ENCODE results near the gene SLC44A3.
A peak's percentile ranks its signal among the peaks of the same experiment; 100 is the strongest.

SLC44A3 gene

GRCh38 chr1:94863919-94864318 is 43.8 kb downstream of the SLC44A3 start:
- Histone ChIP-seq H3K27ac (ENCODE audit: low read depth, low read length) (peak overlapping the region; percentile 94), H3K4me3 (ENCODE audit: low read depth in 1 of 5, low read length in 5 of 5) (no peak overlapping the region), H3K9ac (ENCODE audit: low read length in 5 of 5) (peak overlapping the region in 2 of 5 donors; percentile 44 to 66), H3K9me3 (ENCODE audit: control insufficient read depth in 5 of 5, low read length in 5 of 5) (no peaks in the 10 kb centered on the region), H3K36me3 (ENCODE audit: control insufficient read depth in 5 of 5, insufficient read depth in 5 of 5, low read length in 5 of 5) (no peaks in the 10 kb centered on the region), H3K27me3 (ENCODE audit: control insufficient read depth in 5 of 5, insufficient read depth in 4 of 5, low read length in 5 of 5) (no peaks in the 10 kb centered on the region), H3K4me1 (ENCODE audit: control insufficient read depth in 5 of 5, insufficient read depth in 5 of 5, low read length in 5 of 5) (peaks cover 2 to 27% (median 20%) of the 10 kb centered on the region in 5 donors)

GRCh38 chr1:94864821-94865220 is 44.7 kb downstream of the SLC44A3 start:
- no peak overlapping the region for H3K4me3 ChIP-seq (ENCODE audit: low read depth in 1 of 5, low read length in 5 of 5)
- H3K36me3 ChIP-seq (ENCODE audit: control insufficient read depth in 5 of 5, insufficient read depth in 5 of 5, low read length in 5 of 5), result no peaks in the 10 kb centered on the region
- H3K4me1 ChIP-seq (ENCODE audit: control insufficient read depth in 5 of 5, insufficient read depth in 5 of 5, low read length in 5 of 5), result peaks cover 2 to 27% (median 20%) of the 10 kb centered on the region in 5 donors
- no peaks in the 10 kb centered on the region for H3K9me3 ChIP-seq (ENCODE audit: control insufficient read depth in 5 of 5, low read length in 5 of 5)
- peak overlapping the region; percentile 59 for H3K27ac ChIP-seq (ENCODE audit: low read depth, low read length)
- H3K9ac ChIP-seq (ENCODE audit: low read length in 5 of 5), result no peak overlapping the region
- no peaks in the 10 kb centered on the region for H3K27me3 ChIP-seq (ENCODE audit: control insufficient read depth in 5 of 5, insufficient read depth in 4 of 5, low read length in 5 of 5)

- Histone ChIP-seq H3K9ac (ENCODE audit: low read length in 5 of 5) (no peak overlapping the region), H3K4me1 (ENCODE audit: control insufficient read depth in 5 of 5, insufficient read depth in 5 of 5, low read length in 5 of 5) (peaks cover 2 to 27% (median 20%) of the 10 kb centered on the region in 5 donors)
Measured at GRCh38 chr1:94865360-94865759, 45.2 kb downstream of the SLC44A3 start.

GRCh38 chr1:94866164-94866807 is 46.1 kb downstream of the SLC44A3 start:
- Histone ChIP-seq H3K4me1 (ENCODE audit: control insufficient read depth in 5 of 5, insufficient read depth in 5 of 5, low read length in 5 of 5) (peaks cover 2 to 27% (median 20%) of the 10 kb centered on the region in 5 donors), H3K9ac (ENCODE audit: low read length in 5 of 5) (peak overlapping the region in 1 of 5 donors; percentile 13), H3K4me3 (ENCODE audit: low read depth in 1 of 5, low read length in 5 of 5) (no peak overlapping the region), H3K27me3 (ENCODE audit: control insufficient read depth in 5 of 5, insufficient read depth in 4 of 5, low read length in 5 of 5) (no peaks in the 10 kb centered on the region), H3K36me3 (ENCODE audit: control insufficient read depth in 5 of 5, insufficient read depth in 5 of 5, low read length in 5 of 5) (no peaks in the 10 kb centered on the region), H3K9me3 (ENCODE audit: control insufficient read depth in 5 of 5, low read length in 5 of 5) (no peaks in the 10 kb centered on the region), H3K27ac (ENCODE audit: low read depth, low read length) (peak overlapping the region; percentile 59)

More at GRCh38 chr1:94865360-94865759, 45.2 kb downstream of the SLC44A3 start:
- no peaks in the 10 kb centered on the region for H3K36me3 ChIP-seq (ENCODE audit: control insufficient read depth in 5 of 5, insufficient read depth in 5 of 5, low read length in 5 of 5)
- no peaks in the 10 kb centered on the region for H3K27me3 ChIP-seq (ENCODE audit: control insufficient read depth in 5 of 5, insufficient read depth in 4 of 5, low read length in 5 of 5)
- H3K9me3 ChIP-seq (ENCODE audit: control insufficient read depth in 5 of 5, low read length in 5 of 5), result no peaks in the 10 kb centered on the region
- no peak overlapping the region for H3K4me3 ChIP-seq (ENCODE audit: low read depth in 1 of 5, low read length in 5 of 5)
- peak overlapping the region; percentile 59 for H3K27ac ChIP-seq (ENCODE audit: low read depth, low read length)

- Histone ChIP-seq H3K9ac (ENCODE audit: low read length in 5 of 5) (no peak overlapping the region), H3K9me3 (ENCODE audit: control insufficient read depth in 5 of 5, low read length in 5 of 5) (no peaks in the 10 kb centered on the region), H3K4me3 (ENCODE audit: low read depth in 1 of 5, low read length in 5 of 5) (no peak overlapping the region), H3K27me3 (ENCODE audit: control insufficient read depth in 5 of 5, insufficient read depth in 4 of 5, low read length in 5 of 5) (no peaks in the 10 kb centered on the region), H3K27ac (ENCODE audit: low read depth, low read length) (no peak overlapping the region), H3K36me3 (ENCODE audit: control insufficient read depth in 5 of 5, insufficient read depth in 5 of 5, low read length in 5 of 5) (no peaks in the 10 kb centered on the region), H3K4me1 (ENCODE audit: control insufficient read depth in 5 of 5, insufficient read depth in 5 of 5, low read length in 5 of 5) (no peaks in the 10 kb centered on the region)
Measured at GRCh38 chr1:94871031-94871430, 50.9 kb downstream of the SLC44A3 start.

- no peaks in the 10 kb centered on the region for H3K36me3 ChIP-seq (ENCODE audit: control insufficient read depth in 5 of 5, insufficient read depth in 5 of 5, low read length in 5 of 5)
- no peak overlapping the region for H3K9ac ChIP-seq (ENCODE audit: low read length in 5 of 5)
- H3K27ac ChIP-seq (ENCODE audit: low read depth, low read length), result no peak overlapping the region
- H3K4me1 ChIP-seq (ENCODE audit: control insufficient read depth in 5 of 5, insufficient read depth in 5 of 5, low read length in 5 of 5), result no peaks in the 10 kb centered on the region
- H3K4me3 ChIP-seq (ENCODE audit: low read depth in 1 of 5, low read length in 5 of 5), result no peak overlapping the region
- H3K9me3 ChIP-seq (ENCODE audit: control insufficient read depth in 5 of 5, low read length in 5 of 5), result no peaks in the 10 kb centered on the region
- H3K27me3 ChIP-seq (ENCODE audit: control insufficient read depth in 5 of 5, insufficient read depth in 4 of 5, low read length in 5 of 5), result no peaks in the 10 kb centered on the region
Measured at GRCh38 chr1:94872771-94873495, 52.8 kb downstream of the SLC44A3 start.

- H3K27ac ChIP-seq (ENCODE audit: low read depth, low read length), result no peak overlapping the region
- no peak overlapping the region for H3K9ac ChIP-seq (ENCODE audit: low read length in 5 of 5)
- H3K9me3 ChIP-seq (ENCODE audit: control insufficient read depth in 5 of 5, low read length in 5 of 5), result no peaks in the 10 kb centered on the region
- H3K27me3 ChIP-seq (ENCODE audit: control insufficient read depth in 5 of 5, insufficient read depth in 4 of 5, low read length in 5 of 5), result no peaks in the 10 kb centered on the region
- H3K36me3 ChIP-seq (ENCODE audit: control insufficient read depth in 5 of 5, insufficient read depth in 5 of 5, low read length in 5 of 5), result no peaks in the 10 kb centered on the region
- no peak overlapping the region for H3K4me3 ChIP-seq (ENCODE audit: low read depth in 1 of 5, low read length in 5 of 5)
- H3K4me1 ChIP-seq (ENCODE audit: control insufficient read depth in 5 of 5, insufficient read depth in 5 of 5, low read length in 5 of 5), result no peaks in the 10 kb centered on the region
Measured at GRCh38 chr1:94873520-94874351, 53.6 kb downstream of the SLC44A3 start.

GRCh38 chr1:94874423-94874822 is 54.3 kb downstream of the SLC44A3 start:
- Histone ChIP-seq H3K9ac (ENCODE audit: low read length in 5 of 5) (no peak overlapping the region), H3K9me3 (ENCODE audit: control insufficient read depth in 5 of 5, low read length in 5 of 5) (no peaks in the 10 kb centered on the region), H3K27me3 (ENCODE audit: control insufficient read depth in 5 of 5, insufficient read depth in 4 of 5, low read length in 5 of 5) (no peaks in the 10 kb centered on the region), H3K36me3 (ENCODE audit: control insufficient read depth in 5 of 5, insufficient read depth in 5 of 5, low read length in 5 of 5) (no peaks in the 10 kb centered on the region), H3K4me1 (ENCODE audit: control insufficient read depth in 5 of 5, insufficient read depth in 5 of 5, low read length in 5 of 5) (no peaks in the 10 kb centered on the region), H3K27ac (ENCODE audit: low read depth, low read length) (no peak overlapping the region), H3K4me3 (ENCODE audit: low read depth in 1 of 5, low read length in 5 of 5) (no peak overlapping the region)

- no peak overlapping the region for H3K9ac ChIP-seq (ENCODE audit: low read length in 5 of 5)
- no peak overlapping the region for H3K27ac ChIP-seq (ENCODE audit: low read depth, low read length)
- no peaks in the 10 kb centered on the region for H3K27me3 ChIP-seq (ENCODE audit: control insufficient read depth in 5 of 5, insufficient read depth in 4 of 5, low read length in 5 of 5)
Measured at GRCh38 chr1:94875794-94876193, 55.6 kb downstream of the SLC44A3 start.

GRCh38 chr1:94876362-94876761 is 56.2 kb downstream of the SLC44A3 start:
- H3K36me3 ChIP-seq (ENCODE audit: control insufficient read depth in 5 of 5, insufficient read depth in 5 of 5, low read length in 5 of 5), result no peaks in the 10 kb centered on the region
- H3K9me3 ChIP-seq (ENCODE audit: control insufficient read depth in 5 of 5, low read length in 5 of 5), result no peaks in the 10 kb centered on the region
- no peaks in the 10 kb centered on the region for H3K27me3 ChIP-seq (ENCODE audit: control insufficient read depth in 5 of 5, insufficient read depth in 4 of 5, low read length in 5 of 5)
- no peak overlapping the region for H3K27ac ChIP-seq (ENCODE audit: low read depth, low read length)
- H3K4me1 ChIP-seq (ENCODE audit: control insufficient read depth in 5 of 5, insufficient read depth in 5 of 5, low read length in 5 of 5), result no peaks in the 10 kb centered on the region
- no peak overlapping the region for H3K9ac ChIP-seq (ENCODE audit: low read length in 5 of 5)
- no peak overlapping the region for H3K4me3 ChIP-seq (ENCODE audit: low read depth in 1 of 5, low read length in 5 of 5)

More at GRCh38 chr1:94875794-94876193, 55.6 kb downstream of the SLC44A3 start:
- no peaks in the 10 kb centered on the region for H3K9me3 ChIP-seq (ENCODE audit: control insufficient read depth in 5 of 5, low read length in 5 of 5)
- H3K4me3 ChIP-seq (ENCODE audit: low read depth in 1 of 5, low read length in 5 of 5), result no peak overlapping the region
- H3K4me1 ChIP-seq (ENCODE audit: control insufficient read depth in 5 of 5, insufficient read depth in 5 of 5, low read length in 5 of 5), result no peaks in the 10 kb centered on the region
- H3K36me3 ChIP-seq (ENCODE audit: control insufficient read depth in 5 of 5, insufficient read depth in 5 of 5, low read length in 5 of 5), result no peaks in the 10 kb centered on the region

Data from subcutaneous abdominal adipose tissue (tissue), 5 donors.